ENCODE results near the gene TRMT112.
A peak's percentile ranks its signal among the peaks of the same experiment; 100 is the strongest.
"Not testable (repeated sequence)": the region's sequence is repeated elsewhere in the genome, so short reads cannot be mapped to it uniquely, and the experiment has no call there.

TRMT112 gene

DNA sequence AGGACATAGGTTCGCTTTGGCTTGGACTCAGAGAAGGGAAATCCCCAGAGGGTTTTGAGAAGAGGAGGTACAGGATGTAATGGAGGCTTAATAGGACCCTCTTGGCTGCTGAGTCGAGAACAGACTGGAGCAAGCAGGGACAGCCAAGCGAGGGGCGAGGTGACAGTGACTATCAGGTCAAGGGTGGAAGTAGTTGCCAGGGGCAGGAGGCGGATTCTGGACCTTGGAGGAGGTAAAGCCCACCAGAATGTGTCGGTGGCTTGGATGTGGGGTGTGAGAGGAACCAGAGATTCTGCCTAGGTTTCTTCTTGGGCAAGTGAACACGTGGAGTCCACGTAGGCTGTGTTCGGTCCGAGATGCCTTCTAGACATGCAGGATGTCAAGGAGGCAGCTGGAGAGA is 4.4 kb downstream of the TRMT112 start:
- DNase-seq (ENCODE audit: low spot score) = no peak

DNA sequence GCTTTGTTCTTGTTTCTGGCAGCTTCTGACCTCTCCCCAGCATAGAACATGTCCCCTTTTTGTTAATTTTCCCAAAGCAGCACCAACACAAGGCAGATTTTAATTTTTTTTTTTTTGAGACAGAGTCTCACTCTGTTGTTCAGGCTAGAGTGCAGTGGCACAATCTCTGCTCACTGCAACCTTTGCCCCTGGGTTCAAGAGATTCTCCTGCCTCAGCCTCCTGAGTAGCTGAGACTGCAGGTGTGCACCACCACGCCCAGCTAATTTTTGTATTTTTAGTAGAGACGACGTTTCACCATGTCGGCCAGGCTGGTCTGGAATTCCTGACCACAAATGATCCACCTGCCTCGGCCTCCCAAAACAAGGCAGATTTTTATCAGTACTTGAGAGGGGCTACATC is 9.6 kb downstream of the TRMT112 start:
- DNase-seq (ENCODE audit: low spot score) = not testable (repeated sequence)

DNA sequence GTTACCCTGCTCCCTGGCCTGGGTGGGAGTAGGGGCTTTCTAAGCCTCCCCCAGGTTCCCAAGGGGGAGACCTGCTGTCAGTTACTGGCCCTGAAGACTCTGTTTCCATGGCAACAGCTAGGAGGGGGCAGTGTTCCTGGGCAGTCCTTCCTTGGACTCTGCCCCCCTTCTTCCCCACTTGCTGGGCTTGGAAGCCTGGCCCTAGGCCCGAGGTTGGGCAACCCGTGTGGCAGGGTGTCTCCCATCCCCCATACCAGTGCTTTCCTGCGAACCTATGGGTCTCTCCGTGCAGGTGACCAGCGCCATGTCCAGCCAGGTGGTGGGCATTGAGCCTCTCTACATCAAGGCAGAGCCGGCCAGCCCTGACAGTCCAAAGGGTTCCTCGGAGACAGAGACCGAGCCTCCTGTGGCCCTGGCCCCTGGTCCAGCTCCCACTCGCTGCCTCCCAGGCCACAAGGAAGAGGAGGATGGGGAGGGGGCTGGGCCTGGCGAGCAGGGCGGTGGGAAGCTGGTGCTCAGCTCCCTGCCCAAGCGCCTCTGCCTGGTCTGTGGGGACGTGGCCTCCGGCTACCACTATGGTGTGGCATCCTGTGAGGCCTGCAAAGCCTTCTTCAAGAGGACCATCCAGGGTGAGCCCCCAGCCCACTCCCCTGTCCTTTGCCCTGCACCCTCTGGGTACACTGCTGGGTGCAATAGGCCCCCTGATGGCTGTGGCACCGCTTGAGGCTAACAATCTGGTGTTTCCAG is 10.3 kb downstream of the TRMT112 start:
- DNase-seq (ENCODE audit: low spot score) = peak; percentile 31

DNA sequence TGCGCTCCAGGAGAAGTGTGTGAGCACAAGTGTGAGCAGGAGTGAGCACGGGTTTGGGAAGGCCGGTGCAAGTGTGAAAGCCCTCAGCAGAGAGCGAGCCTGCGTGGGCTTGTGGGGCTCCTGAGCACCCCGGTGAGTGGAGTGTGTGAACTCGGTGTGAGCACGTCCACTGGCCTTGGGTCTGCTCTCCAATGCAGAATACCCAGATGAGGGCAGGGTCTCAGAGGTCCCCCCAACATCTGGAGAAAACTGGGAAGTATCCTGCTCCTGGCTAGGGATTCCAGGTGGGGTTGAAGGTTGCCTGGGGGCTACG is 10.8 kb downstream of the TRMT112 start:
- DNase-seq (ENCODE audit: low spot score) = no peak

DNA sequence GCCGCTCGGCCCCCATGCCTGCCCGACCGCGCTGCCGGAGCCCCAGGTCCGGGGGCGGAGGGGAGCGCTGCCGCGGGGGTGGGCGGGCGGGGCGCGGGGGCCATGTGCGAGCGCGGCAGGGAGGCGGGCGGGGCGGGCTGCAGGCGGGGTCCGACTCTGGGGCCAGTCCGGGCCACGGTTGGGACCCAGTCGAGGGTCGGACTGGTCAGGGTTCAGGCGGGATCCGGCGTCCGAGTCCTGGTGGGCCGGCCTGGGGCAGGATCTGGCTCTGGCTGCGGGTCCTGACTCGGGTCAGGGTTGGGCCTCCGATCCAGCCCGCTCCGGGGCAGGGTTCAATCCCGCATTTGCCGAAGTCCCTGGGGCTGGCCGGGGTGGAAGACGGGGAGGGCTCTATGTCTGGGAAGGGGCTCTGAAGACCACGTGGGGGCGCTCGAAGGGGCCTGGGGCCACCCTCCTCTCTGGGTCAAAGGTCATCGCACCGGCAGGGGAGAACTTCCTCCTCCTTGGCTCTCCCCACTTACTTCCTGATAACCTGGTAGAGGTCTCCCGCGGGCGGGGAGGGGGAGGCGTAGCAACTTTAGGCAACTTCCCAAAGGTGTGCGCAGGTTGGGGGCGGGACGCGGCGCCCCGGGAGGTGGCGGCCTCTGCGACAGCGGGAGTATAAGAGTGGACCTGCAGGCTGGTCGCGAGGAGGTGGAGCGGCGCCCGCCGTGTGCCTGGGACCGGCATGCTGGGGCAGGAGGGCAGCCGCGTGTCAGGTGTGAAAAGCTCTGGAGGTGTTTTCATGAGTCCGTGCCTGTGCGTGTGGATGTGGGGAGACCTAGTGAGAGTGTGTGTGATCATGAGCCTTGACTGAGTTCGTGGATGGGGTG is 11.4 kb downstream of the TRMT112 start:
- peak; percentile 69 for DNase-seq (ENCODE audit: low spot score)

DNA sequence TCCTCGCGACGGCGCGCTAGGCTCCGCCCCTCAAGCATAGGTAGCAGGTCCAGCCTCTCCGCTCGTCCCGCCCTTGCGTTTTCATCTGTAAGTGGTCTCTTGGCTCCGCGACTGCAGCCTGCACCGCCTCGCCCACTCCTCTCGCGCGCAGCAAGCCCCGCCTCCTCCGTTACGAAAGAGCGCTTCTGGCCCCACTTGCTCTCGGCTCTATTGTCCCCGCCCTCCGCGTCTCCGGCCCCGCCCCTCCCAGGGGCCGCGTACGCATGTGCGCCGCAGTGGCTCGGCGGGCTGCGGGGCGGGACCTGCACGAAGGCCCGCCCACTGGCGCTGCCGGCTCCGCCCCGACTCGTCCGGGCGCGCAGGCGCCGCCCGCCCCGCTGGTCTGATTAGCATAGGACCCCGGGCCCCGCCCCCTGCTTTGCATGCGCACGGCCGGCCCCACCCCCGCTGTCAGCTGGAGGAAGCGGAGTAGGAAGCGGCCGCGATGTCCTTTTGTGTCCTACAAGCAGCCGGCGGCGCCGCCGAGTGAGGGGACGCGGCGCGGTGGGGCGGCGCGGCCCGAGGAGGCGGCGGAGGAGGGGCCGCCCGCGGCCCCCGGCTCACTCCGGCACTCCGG is 12.2 kb downstream of the TRMT112 start, which contains the start of gene ESRRA:
ESRRA (plus strand) TSS at position 450 of the 616 bp plus-strand sequence. CDS start 1,656 bp downstream, outside the sequence.
- peak; percentile 98 for DNase-seq (ENCODE audit: low spot score)

DNA sequence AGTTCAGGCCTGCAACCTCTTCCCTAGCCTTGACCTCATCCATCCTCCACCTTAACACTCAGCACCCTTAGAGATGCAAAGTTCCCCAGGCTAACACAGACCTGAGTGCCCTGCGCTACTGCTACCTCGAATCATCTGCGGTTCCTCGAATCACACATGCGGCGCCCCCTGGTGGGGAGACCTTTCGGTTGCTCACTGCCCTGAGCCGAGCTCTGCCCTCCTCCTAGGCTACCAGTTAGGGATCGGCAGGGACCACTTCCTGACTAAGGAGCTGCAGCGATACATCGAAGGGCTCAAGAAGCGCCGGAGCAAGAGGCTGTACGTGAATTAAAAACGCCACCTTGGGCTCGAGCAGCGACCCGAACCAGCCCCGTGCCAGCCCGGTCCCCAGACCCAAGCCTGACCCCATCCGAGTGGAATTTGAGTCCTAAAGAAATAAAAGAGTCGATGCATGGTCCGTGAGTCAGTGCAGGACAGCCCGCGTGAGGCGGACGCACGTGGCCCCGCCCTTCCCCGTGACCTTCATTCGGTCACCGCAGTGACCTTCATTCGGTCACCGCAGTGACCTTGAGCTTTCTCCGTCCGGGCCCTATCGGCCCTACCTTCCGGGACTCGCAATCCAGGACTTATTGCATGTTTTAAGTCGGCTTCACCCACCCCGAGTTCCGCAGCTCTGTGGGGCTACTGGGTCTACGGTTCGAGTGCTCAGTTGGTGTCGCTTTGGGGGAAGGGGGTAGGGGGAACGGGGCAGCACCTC is 12.9 kb downstream of the TRMT112 start:
- peak; percentile 88 for DNase-seq (ENCODE audit: low spot score)

DNA sequence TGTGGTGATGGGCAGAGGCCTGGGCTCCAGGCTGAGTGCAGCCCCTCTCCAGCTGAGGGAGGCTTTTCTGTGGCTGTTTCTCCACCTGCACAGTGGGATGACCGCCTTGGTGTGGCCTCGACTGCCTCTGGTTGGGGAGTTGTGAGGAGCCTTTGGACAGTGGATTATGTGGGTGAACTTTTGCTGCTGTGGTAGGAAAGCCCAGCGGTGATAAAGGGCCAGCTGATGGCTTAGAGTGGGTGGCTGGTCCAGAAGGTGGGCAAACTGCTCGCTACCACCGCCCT is 13.4 kb downstream of the TRMT112 start:
- DNase-seq (ENCODE audit: low spot score) = peak; percentile 26

DNA sequence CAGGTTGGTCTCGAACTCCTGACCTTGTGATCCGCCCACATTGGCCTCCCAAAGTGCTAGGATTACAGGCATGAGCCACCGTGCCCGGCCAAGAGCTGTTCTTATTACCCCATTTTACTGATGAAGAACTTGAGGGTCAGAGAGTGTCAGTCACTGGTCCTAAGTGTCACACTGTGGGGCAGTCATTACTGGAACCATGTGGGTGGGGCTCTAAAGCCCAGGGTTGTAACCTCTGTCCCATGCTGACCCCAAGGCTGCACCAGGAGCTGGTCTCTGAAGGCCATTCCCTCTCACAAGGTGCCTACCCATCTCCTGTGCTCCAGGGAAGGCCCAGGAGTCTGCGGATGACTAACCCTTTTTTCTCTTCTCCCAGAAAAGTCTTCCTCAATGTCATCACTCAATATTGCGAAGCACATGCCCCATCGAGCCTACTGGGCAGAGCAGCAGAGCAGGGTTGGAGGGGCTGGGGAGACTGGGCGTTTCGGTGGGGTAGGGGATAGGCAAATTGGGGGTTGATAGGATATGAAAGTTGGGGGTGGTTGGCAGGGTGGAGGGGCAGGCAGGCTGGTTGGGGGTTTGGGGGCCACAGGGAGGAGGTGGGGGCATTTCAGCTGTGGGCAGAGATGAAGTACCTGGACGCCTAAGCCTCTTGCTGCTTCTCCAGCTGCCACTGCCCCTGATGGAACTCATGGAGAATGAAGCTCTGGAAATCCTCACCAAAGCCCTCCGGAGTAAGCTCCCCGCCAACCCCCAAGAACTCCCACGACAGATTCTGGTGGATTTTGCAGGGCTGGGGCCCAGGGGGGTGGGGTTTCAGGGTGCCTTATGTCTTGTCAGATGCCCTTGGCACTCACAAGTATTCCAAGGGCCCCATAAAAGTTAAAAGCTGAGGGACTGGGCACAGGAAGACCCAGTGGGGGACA is 14.0 kb downstream of the TRMT112 start:
- DNase-seq (ENCODE audit: low spot score) = no peak

DNA sequence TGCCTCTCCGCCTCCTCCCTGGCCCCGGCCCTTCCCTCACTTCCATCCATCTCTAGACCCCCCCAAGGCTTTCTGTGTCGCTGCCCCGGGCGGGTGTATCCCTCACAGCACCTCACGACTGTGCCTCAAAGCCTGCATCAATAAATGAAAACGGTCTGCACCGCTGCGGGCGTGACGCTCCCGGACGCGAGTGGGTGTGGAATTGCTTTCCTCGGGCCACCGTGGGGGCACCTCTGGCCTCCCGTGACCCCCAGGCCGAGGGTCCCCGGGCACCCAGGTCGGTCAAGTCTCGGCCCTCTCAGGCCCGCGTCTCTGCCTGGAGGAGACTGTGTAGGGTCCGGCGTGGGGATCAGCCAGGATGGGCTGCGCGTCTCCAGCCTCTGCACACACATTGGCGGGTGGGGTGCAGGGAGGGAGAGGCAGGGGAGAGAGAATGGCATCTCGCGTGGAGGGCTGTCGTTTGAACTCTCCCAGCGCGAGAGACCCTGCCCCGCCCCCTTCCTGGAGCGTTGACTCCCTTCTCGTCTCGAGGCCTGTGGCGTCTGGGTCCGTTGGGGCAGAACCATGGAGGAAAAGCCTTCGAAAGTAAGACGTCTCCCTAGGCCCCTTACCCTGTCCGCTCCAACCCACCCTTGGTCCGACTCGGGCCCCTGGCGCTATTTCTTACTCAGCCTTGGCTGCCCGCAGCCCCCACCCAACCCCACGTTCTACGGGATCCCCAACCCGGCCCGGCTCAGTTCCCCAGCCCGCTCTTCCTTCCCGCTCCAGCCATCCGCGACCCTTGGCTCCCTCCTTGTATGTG is 17.3 kb downstream of the TRMT112 start, which contains the start of gene CATSPERZ:
CATSPERZ (plus strand) TSS at position 512 of the 802 bp plus-strand sequence; CDS start at position 565, 53 bp downstream.
- DNase-seq (ENCODE audit: low spot score) = no peak

DNA sequence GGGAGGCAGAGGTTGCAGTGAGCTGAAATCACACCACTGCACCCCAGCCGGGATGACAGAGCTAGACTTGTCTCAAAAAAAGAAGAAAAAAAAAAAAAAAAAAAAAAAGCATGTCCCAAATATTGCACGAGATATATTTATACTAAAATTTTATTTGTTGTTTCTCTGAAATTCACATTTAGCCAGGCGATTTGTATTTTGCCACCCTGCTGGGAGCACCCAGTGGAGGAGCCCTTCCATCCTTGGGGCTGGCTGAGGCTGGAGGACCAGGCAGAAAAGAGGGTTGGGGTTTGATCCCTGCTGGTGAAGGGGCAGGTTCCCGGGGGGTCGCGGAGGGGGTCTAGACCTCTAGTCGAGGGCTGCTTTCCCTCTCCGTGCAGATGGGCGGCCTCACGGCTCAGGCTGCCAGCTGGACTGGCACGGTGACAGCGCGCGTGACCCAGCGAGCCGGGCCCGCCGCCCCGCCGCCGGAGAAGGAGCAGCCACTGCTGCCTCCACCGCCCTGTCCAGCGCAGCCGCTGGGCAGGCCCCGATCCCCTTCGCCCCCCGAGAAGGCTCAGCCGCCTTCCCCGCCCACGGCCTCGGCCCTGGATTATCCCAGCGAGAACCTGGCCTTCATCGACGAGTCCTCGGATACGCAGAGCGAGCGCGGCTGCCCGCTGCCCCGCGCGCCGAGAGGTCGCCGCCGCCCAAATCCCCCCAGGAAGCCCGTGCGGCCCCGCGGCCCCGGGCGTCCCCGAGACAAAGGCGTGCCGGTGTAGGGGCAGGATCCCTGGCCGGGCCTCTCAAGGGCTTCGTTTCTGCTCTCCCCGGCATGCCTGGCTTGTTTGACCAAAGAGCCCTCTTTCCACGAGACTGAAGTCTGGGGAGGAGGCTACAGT is 18.2 kb downstream of the TRMT112 start:
- peak; percentile 78 for DNase-seq (ENCODE audit: low spot score)

DNA sequence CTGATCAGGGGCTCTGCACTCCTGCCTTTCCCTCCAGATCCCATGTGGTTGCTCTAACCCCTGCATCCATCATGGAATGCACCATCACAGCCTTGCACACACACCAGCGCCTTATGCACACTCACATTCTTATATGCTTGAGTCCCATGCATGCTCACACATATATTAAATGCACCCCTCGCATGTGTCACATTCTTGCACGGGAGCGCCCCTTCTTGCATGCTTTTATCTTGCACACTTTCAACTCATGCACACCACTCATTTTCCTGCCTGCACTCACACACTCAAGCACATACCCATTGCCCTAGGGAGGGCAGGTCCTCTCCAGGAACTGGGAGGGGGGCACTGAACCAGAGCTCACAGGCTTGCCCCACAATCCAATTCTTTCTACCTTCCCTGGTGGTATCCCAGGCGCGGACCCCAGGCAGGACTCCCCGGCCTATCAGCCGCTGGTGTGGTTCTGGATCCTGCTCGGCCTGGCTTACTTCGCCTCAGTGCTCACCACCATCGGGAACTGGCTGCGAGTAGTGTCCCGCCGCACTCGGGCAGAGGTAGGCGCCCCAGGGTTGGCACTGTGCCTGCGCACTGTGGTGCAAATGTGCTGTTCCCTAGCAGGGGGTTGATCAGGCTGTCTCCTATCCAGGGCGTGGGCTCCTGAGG is 19.5 kb downstream of the TRMT112 start:
- no peak for DNase-seq (ENCODE audit: low spot score)

DNA sequence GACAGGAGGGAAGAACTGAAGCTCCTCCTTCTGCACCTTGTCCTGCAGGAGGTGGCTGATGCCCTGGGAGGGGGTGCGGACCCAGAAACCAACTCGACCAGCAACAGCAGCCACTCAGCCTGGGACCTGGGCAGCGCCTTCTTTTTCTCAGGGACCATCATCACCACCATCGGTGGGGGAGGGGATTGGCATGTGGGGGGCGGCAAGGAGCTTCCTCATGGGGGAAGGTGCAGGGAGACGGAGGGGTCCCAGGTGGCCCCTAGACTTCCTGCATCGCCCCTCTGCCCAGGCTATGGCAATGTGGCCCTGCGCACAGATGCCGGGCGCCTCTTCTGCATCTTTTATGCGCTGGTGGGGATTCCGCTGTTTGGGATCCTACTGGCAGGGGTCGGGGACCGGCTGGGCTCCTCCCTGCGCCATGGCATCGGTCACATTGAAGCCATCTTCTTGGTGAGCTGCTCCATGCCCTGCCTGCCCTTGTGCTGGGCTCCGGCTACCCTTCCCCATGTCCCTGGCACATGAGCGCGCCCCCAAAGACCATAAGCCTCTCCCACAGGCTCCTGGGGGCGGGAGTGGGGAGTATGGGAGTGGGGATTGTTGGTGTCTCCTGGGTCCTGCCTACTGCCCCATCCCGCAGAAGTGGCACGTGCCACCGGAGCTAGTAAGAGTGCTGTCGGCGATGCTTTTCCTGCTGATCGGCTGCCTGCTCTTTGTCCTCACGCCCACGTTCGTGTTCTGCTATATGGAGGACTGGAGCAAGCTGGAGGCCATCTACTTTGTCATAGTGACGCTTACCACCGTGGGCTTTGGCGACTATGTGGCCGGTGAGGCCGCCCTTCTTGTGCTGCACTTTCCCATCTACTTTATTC is 20.3 kb downstream of the TRMT112 start:
- DNase-seq (ENCODE audit: low spot score) = no peak

DNA sequence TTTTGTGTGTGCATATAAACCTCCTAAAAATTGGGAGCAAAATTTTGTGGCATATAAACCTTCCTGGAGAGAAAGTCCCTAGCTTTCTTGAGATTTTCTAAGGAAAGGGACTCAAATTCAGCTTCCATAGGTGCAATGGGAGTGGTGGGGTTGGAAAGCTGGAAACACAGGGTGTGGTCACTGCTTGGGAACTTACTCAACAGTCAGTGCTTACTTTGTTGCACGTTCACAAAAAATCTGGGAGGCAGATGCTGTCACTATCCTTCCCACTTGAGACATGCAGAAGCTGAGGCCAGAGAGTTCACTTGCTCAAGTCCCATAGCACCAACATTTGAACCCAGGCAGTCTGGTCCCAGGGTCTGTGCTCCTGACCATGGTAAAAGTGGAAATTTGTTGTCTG is 21.1 kb downstream of the TRMT112 start:
- no peak for DNase-seq (ENCODE audit: low spot score)

DNA sequence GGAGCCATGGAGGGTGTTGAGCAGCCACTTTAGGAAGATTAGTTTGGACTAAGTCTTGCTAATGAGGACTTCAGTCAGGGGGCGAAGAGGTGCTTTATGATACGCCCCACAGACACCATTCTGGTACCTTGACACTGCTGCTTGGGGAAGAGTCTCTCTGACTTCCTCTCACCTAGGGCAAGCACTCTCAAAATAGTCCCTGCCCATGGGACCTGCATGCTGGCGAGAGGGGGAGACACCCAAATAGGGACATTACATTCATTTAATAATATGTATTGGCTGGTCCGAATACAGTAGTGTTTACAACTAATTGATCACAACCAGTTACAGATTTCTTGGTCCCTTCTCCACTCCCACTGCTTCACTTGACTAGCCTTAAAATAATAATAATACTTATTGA is 21.6 kb downstream of the TRMT112 start:
- DNase-seq (ENCODE audit: low spot score) = no peak

DNA sequence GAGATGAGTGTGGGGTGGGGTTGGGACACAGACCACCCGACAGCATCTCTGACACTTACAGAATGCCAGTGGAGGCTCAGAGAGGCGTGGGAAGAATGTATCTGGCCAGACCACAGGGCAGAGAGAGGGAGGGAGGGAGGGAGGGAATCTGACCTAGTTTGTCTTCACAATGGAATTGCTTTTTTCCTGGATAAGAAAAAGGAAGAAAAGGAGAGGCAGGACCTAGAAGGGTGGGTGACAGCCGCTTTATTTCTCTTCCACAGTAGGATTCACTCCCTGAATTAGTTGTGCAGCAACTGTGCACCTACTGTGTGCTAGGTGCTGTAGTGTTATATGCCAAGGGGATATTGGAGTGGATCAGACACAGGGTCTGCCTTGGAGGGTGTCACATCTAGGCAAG is 22.6 kb downstream of the TRMT112 start:
- DNase-seq (ENCODE audit: low spot score) = no peak

DNA sequence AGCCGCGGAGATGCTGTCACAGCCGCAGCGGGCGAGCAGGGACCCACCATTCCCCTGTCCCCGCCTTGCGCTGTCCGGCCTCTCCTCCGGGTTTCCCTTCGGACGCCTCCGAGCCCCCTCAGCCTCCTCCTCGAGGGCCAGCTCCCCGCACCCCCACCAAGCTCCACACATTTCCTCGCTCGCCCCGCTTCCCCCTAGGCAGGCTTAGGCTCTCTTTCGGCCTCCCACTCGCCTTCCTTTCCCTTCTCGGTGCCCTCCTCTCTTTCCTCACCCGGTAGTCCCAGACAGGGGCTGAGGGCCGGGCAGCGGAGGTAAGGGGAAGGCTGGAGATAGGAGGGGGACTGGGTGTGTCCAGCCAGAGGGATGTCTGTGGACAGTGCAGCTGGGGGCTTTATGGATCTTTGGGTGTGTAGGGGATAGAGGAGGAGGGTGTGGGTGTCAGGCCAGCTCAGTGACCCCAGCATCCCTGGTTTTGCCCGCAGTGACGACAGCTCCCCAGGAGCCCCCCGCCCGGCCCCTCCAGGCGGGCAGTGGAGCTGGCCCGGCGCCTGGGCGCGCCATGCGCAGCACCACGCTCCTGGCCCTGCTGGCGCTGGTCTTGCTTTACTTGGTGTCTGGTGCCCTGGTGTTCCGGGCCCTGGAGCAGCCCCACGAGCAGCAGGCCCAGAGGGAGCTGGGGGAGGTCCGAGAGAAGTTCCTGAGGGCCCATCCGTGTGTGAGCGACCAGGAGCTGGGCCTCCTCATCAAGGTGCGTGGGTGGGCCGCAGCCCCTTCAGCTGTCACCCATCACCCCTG is 24.7 kb downstream of the TRMT112 start:
- no peak for DNase-seq (ENCODE audit: low spot score)
